HL-60 (cell line): ENCODE results near the gene WDR45B.

ENCODE experiments used
- POLR2AphosphoS5 ChIP-seq: IDR thresholded peaks from 2 replicates; pipeline ENCODE4 v1.6.1; 2012; ENCODE audit warnings: low read depth
- SPI1 ChIP-seq: IDR thresholded peaks from 2 replicates; pipeline ENCODE4 v1.6.1; 2012; ENCODE audit warnings: low read depth, mild to moderate bottlenecking, borderline replicate concordance
- TF ChIP-seq, protein P1 (sequence below): IDR thresholded peaks from one replicate; pipeline ENCODE4 v1.5.1; 2011; ENCODE audit warnings: low read length, control low read depth, inconsistent platforms; ENCODE audit not compliant: insufficient read depth

- TF ChIP-seq, protein P1, sequence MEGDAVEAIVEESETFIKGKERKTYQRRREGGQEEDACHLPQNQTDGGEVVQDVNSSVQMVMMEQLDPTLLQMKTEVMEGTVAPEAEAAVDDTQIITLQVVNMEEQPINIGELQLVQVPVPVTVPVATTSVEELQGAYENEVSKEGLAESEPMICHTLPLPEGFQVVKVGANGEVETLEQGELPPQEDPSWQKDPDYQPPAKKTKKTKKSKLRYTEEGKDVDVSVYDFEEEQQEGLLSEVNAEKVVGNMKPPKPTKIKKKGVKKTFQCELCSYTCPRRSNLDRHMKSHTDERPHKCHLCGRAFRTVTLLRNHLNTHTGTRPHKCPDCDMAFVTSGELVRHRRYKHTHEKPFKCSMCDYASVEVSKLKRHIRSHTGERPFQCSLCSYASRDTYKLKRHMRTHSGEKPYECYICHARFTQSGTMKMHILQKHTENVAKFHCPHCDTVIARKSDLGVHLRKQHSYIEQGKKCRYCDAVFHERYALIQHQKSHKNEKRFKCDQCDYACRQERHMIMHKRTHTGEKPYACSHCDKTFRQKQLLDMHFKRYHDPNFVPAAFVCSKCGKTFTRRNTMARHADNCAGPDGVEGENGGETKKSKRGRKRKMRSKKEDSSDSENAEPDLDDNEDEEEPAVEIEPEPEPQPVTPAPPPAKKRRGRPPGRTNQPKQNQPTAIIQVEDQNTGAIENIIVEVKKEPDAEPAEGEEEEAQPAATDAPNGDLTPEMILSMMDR = no peak
- no peak for TF ChIP-seq SPI1
- no peak for TF ChIP-seq POLR2AphosphoS5
These were observed 57.2 kb downstream of the WDR45B start for GRCh38 chr17:82590881-82591539.
